Gastrocnemius medialis (tissue), 4 donors: ENCODE results near the gene TIMP3. TPM values are rescaled to one million over a fixed set of nuclear protein-coding genes. Genes with fewer than 3 reads are reported as not detected.

ENCODE experiments used
- ATAC-seq, 2 donors: fragments of 150-250 bp; one replicate each; pipeline ENCODE4 v1.9.1; 2016
- DNase-seq, 2 donors: peaks; one replicate each; pipeline ENCODE4 v3.0.0-alpha.2; 2019
- H3K27ac ChIP-seq, 4 donors: fragments of 200-600 bp; sonication (generic); 1 replicate in 1 of 4; 2 replicates in 3 of 4; pipeline ENCODE4 v1.5.1; 2016 to 2018; ENCODE audit warnings: mild to moderate bottlenecking in 2 of 4, moderate library complexity in 1 of 4
- H3K27me3 ChIP-seq, 3 donors: fragments of 200-600 bp; sonication (generic) in 2 of 3; 1 replicate in 1 of 3; 2 replicates in 2 of 3; pipeline versions ENCODE4 v1.5.1 to v1.6.0; 2016 to 2019; ENCODE audit warnings: mild to moderate bottlenecking in 1 of 3, moderate library complexity in 1 of 3
- H3K36me3 ChIP-seq, 2 donors: fragments of 200-600 bp; sonication (generic) in 1 of 2; one replicate each; pipeline ENCODE4 v1.5.1; 2017 to 2018
- H3K4me1 ChIP-seq, 2 donors: fragments of 200-600 bp; sonication (generic) in 1 of 2; one replicate each; pipeline ENCODE4 v1.5.1; 2016 to 2017; ENCODE audit warnings: mild to moderate bottlenecking in 2 of 2
- H3K4me3 ChIP-seq, 4 donors: fragments of 200-600 bp; sonication (generic) in 3 of 4; 1 replicate in 1 of 4; 2 replicates in 3 of 4; pipeline ENCODE4 v1.5.1; 2016 to 2019; ENCODE audit warnings: mild to moderate bottlenecking in 2 of 4
- H3K9me3 ChIP-seq, 3 donors: fragments of 200-600 bp; sonication (generic) in 2 of 3; 1 replicate in 1 of 3; 2 replicates in 2 of 3; pipeline ENCODE4 v1.5.1; 2016 to 2019
- POLR2A ChIP-seq, 2 donors: fragments of 450-650 bp; IDR thresholded peaks; one replicate each; pipeline ENCODE4 v1.6.1; 2017; ENCODE audit warnings: antibody characterized with exemption in 2 of 2, mild to moderate bottlenecking in 2 of 2, moderate library complexity in 2 of 2
- in situ Hi-C, 4 donors: fragments of 200-750 bp; cut with MboI; loops; one replicate each; pipeline versions ENCODE4 v1.15.0 to v1.8.0; 2017; ENCODE audit warnings: low sequenced_read_pairs in 4 of 4
- intact Hi-C: fragments of 100-400 bp; cut with DNase I; formaldehyde crosslinking; loops from one replicate; pipeline ENCODE4 v1.15.1; 2023; ENCODE audit warnings: low total_unique reads
- total RNA-seq, 4 donors: library from RNA; depleted of rRNA; stranded (reverse); fragments of >200 nt; gene quantifications; one replicate each; pipeline versions ENCODE4 v1.1.0 to v1.2.3, GENCODE V29; 2016
- TF ChIP-seq, protein P1 (sequence below), 5 experiments: fragments of 450-650 bp in 3 of 5; fragments of 200-600 bp in 2 of 5; sonication (generic) in 2 of 5; IDR thresholded peaks in 4 of 5; conservative IDR thresholded peaks in 1 of 5; 1 replicate in 4 of 5; 2 replicates in 1 of 5; pipeline ENCODE4 v1.5.1; 2016 to 2019; ENCODE audit warnings: antibody characterized with exemption in 5 of 5, mild to moderate bottlenecking in 3 of 5, moderate library complexity in 3 of 5

Gene TIMP3
- total RNA-seq, 4 donors from 2014 or later: 102 to 247 (median 144) TPM

DNA sequence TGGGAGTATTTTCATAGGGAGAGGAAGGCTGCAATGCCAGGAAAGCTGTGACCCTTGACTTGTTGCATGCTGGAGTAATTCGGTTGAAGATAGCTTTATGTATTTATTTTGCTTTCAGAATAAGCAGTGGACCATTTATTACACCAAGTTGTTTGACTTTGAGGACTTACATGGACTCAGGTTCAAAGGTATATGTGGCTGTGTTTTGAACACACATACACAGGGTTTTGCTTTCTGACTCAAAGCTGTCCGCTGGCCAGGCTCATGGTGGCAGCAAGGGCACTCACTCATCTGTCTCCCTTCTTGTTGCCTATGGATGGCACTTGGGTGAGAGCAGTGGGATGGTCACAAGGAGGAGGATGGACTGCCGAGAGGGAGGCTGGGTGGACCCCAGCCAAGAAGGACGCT is 6.5 kb downstream of the TIMP3 start:
- no peak for TF ChIP-seq POLR2A (IDR thresholded peaks at IDR 0.05)
- TF ChIP-seq, protein P1, sequence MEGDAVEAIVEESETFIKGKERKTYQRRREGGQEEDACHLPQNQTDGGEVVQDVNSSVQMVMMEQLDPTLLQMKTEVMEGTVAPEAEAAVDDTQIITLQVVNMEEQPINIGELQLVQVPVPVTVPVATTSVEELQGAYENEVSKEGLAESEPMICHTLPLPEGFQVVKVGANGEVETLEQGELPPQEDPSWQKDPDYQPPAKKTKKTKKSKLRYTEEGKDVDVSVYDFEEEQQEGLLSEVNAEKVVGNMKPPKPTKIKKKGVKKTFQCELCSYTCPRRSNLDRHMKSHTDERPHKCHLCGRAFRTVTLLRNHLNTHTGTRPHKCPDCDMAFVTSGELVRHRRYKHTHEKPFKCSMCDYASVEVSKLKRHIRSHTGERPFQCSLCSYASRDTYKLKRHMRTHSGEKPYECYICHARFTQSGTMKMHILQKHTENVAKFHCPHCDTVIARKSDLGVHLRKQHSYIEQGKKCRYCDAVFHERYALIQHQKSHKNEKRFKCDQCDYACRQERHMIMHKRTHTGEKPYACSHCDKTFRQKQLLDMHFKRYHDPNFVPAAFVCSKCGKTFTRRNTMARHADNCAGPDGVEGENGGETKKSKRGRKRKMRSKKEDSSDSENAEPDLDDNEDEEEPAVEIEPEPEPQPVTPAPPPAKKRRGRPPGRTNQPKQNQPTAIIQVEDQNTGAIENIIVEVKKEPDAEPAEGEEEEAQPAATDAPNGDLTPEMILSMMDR (IDR thresholded peaks at IDR 0.05 in 4 of 5, conservative IDR thresholded peaks at IDR 0.05 in 1 of 5): no peak
- DNase-seq (no peak), ATAC-seq (no peak)
- peaks cover 26% of the 10 kb centered on the region in 2 donors for H3K4me1 ChIP-seq
- intact Hi-C loops (loop anchor here (5.0 kb wide), 1 partner anchor 179 kb away; no protein-coding TSS in a partner anchor), in situ Hi-C loops (no loop called here)
- H3K36me3 ChIP-seq: no peaks in the 10 kb centered on the region
- peaks cover 0 to 8% (median 5%) of the 10 kb centered on the region in 3 donors for H3K27me3 ChIP-seq
- H3K9me3 ChIP-seq: no peaks in the 10 kb centered on the region
- H3K27ac ChIP-seq: peak overlapping the region in 2 of 4 donors; percentile 6 to 19
- peak overlapping the region in 2 of 4 donors; percentile 6 to 11 for H3K4me3 ChIP-seq

DNA sequence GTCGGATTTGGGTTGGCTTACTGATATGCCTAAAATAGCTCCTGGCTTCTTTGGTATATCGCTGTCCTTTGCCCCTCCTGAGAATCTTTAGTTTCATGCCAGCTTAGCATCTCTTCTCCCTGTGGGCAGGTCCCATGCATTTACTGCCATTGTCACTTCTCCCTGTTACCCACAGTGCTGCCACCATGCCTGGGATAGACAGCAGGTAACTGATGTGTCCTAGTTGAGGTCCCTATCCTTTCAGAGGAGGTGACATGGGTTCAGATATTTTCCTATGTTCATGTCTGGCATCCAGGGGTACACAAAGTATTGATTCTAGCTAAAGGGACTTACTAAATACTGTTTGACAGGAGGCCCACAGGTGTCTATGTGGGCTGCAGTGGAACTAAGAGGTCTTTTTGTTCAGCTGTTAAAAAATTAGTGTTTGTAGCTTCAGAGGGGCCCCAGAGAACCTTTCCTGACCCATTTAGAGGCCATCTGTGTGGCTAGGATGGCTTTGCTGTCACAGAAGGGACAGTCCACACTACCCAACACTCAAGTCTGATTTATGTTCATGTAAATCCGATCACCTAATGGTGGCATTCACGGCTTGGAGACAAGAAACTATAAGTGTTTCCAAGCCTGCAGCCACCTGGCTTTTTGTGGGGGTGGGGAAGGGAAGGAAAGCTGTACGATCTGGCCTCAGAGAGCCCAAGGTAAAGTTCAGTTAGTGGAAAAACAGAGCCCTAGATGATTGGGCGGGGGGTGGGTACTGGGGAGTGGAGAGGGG is 8.5 kb downstream of the TIMP3 start:
- no peak for ATAC-seq
- Histone ChIP-seq H3K27ac (peak overlapping the region in 3 of 4 donors; percentile 15 to 51 (median 41)), H3K4me1 (peaks cover 32 to 34% of the 10 kb centered on the region in 2 donors), H3K4me3 (peak overlapping the region in 1 of 4 donors; percentile 31), H3K9me3 (no peaks in the 10 kb centered on the region), H3K36me3 (no peaks in the 10 kb centered on the region), H3K27me3 (peaks cover 0 to 2% (median 0%) of the 10 kb centered on the region in 3 donors)
- in situ Hi-C loops (no loop called here), intact Hi-C loops (loop anchor here (5.0 kb wide), 1 partner anchor 177 kb away; no protein-coding TSS in a partner anchor)
- TF ChIP-seq, protein P1 (IDR thresholded peaks at IDR 0.05 in 4 of 5, conservative IDR thresholded peaks at IDR 0.05 in 1 of 5): no peak
- no peak for DNase-seq

DNA sequence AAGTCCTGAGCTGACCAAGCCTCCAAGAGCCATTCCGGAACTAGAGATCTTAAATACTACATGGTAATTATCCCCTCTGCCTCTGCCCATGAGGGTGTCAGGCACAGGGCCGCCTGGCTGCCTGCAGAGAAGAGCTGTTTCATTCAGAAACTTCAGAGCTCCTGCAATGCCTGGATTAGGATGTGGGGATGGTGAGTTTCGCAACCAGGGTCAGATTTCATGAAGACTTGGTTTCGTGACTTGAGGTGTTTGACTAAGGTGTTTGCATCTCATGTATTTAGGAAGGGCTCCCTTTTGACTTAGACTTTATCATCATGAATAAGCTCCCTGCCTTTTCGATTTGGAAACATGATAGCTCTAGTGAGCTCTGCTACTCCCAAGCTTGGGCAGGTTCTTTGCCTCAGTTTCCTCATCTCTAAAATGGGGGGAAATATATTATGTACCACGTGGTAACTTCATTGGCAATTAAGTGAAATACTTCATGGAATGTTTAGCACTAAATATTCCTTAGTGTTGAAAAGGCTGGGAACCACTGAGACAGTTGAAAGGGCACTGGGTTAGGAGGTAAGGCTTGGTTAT is 9.1 kb downstream of the TIMP3 start:
- H3K4me1 ChIP-seq: peaks cover 37% of the 10 kb centered on the region in 2 donors
- intact Hi-C loops: no loop called here
- no peaks in the 10 kb centered on the region for H3K36me3 ChIP-seq
- no peak overlapping the region for H3K27ac ChIP-seq
- no peak for ATAC-seq
- peaks cover 0 to 2% (median 0%) of the 10 kb centered on the region in 3 donors for H3K27me3 ChIP-seq
- TF ChIP-seq, protein P1 (IDR thresholded peaks at IDR 0.05 in 4 of 5, conservative IDR thresholded peaks at IDR 0.05 in 1 of 5): no peak
- no peak for TF ChIP-seq POLR2A (IDR thresholded peaks at IDR 0.05)
- in situ Hi-C loops: no loop called here
- peak overlapping the region in 1 of 4 donors; percentile 31 for H3K4me3 ChIP-seq
- no peaks in the 10 kb centered on the region for H3K9me3 ChIP-seq
- no peak for DNase-seq

DNA sequence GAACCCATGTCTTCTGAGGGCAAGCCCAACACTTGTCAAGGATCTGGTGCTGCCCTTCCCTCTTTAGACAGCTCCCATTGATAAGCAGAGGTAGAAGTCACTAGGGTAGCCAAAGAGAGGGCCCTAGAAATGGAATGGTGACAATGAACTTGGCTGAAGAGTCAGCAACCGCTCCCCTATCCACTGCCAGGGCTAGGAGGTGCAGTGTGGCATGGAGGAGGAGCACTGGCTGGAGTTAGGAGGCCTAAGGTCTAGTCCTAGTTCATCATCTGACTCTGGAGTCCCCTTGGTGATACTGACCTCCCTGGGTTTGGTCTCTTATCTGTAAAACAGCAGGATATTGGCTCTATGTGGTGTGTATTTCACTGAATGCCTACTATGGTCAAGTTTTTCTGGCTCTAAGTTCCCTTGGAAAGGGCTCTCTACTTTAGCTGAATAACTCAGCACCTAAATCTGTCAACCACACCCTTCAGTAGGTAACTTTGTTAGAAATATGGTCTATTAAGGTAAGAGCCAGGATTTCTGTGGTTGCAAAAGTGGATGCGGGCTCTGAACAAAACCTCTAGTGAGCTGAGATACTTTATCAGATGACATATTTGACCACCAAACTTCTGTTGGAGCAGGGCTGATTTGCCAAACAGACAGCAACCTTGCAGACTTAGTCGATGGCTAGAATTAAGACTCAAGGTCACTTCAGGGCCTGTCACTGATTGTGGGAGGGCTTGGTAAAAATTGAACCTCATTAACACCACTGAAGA is 10.5 kb downstream of the TIMP3 start:
- H3K4me3 ChIP-seq: no peak overlapping the region
- peaks cover 42 to 43% of the 10 kb centered on the region in 2 donors for H3K4me1 ChIP-seq
- ATAC-seq (no peak), DNase-seq (no peak)
- H3K9me3 ChIP-seq: no peaks in the 10 kb centered on the region
- TF ChIP-seq POLR2A (IDR thresholded peaks at IDR 0.05): no peak
- TF ChIP-seq, protein P1 (IDR thresholded peaks at IDR 0.05 in 4 of 5, conservative IDR thresholded peaks at IDR 0.05 in 1 of 5): no peak
- peak overlapping the region in 2 of 4 donors; percentile 33 to 34 for H3K27ac ChIP-seq
- H3K36me3 ChIP-seq: no peaks in the 10 kb centered on the region
- H3K27me3 ChIP-seq: peaks cover 0 to 2% (median 0%) of the 10 kb centered on the region in 3 donors
- in situ Hi-C loops: no loop called here
- intact Hi-C loops: no loop called here
